HS-5 (cell line): ENCODE measurements around the gene NOX3.
"Not testable (repeated sequence)": the region's sequence is repeated elsewhere in the genome, so short reads cannot be mapped to it uniquely, and the experiment has no call there.

Experiments used
- DNase-seq: peaks from one replicate; pipeline ENCODE4 v3.0.0-alpha.2; 2012; ENCODE audit warnings: low read depth

The NOX3 gene

GRCh38 chr6:155455766-155456165 is at the start of gene NOX3:
NOX3 (minus strand) TSS chr6:155455839; CDS start chr6:155455800, 39 bp downstream.
- no peak for DNase-seq

- no peak for DNase-seq
These were observed 49.4 kb upstream of the NOX3 start for GRCh38 chr6:155504848-155505607.

GRCh38 chr6:155502393-155502792 is 46.8 kb upstream of the NOX3 start:
- DNase-seq: no peak

- no peak for DNase-seq
These were observed 43.9 kb upstream of the NOX3 start for GRCh38 chr6:155499574-155499973.

- DNase-seq: no peak
These were observed 42.7 kb upstream of the NOX3 start for GRCh38 chr6:155498370-155498769.

GRCh38 chr6:155497273-155497672 is 41.6 kb upstream of the NOX3 start:
- no peak for DNase-seq

- DNase-seq: no peak
These were observed 39.6 kb upstream of the NOX3 start for GRCh38 chr6:155495011-155495768.

GRCh38 chr6:155493694-155494143 is 38.1 kb upstream of the NOX3 start:
- peak; percentile 96 for DNase-seq

GRCh38 chr6:155493026-155493693 is 37.5 kb upstream of the NOX3 start:
- DNase-seq: no peak

GRCh38 chr6:155492061-155492735 is 36.6 kb upstream of the NOX3 start:
- DNase-seq: no peak

GRCh38 chr6:155491421-155491820 is 35.8 kb upstream of the NOX3 start:
- DNase-seq: no peak

GRCh38 chr6:155488197-155488596 is 32.6 kb upstream of the NOX3 start:
- not testable (repeated sequence) for DNase-seq

- no peak for DNase-seq
These were observed 31.9 kb upstream of the NOX3 start for GRCh38 chr6:155487371-155488130.

GRCh38 chr6:155486721-155487294 is 31.2 kb upstream of the NOX3 start:
- DNase-seq: no peak

- DNase-seq: no peak
These were observed 30.1 kb upstream of the NOX3 start for GRCh38 chr6:155485756-155486155.

- no peak for DNase-seq
These were observed 28.2 kb upstream of the NOX3 start for GRCh38 chr6:155483858-155484257.

- DNase-seq: peak; percentile 58
These were observed 25.6 kb upstream of the NOX3 start for GRCh38 chr6:155481215-155481614.

- no peak for DNase-seq
These were observed 18.1 kb upstream of the NOX3 start for GRCh38 chr6:155473741-155474140.

- DNase-seq: no peak
These were observed 17.2 kb upstream of the NOX3 start for GRCh38 chr6:155472886-155473285.

- DNase-seq: not testable (repeated sequence)
These were observed 15.5 kb upstream of the NOX3 start for GRCh38 chr6:155470979-155471616.

GRCh38 chr6:155468543-155468942 is 12.9 kb upstream of the NOX3 start:
- DNase-seq: not testable (repeated sequence)
